ENCODE measurements around the gene MAP7.

MAP7 gene

DNA sequence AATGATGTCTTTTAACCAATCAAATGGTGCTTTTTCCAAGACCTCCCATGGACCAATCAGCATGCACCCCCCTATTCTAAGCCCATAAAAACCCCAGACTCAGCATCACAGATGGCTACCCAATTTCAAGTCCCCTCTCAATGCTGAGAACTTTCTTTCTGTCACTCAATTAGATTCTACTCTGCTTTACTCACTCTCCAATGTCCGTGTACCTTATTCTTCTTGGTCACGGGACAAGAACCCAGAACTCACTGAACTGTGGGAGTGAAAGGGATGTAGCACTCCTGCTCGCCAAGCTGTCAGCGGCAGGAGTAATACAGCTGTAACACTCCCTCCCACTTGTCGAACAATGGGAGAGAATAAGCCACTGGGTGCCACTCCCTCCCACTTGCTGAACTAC, 20.8 kb upstream of the MAP7 start:
- TF ChIP-seq GATA3 (IDR thresholded peaks at IDR 0.05; ENCODE audit: low read depth, low read length) (no peak), GATA2 (IDR thresholded peaks at IDR 0.05; ENCODE audit: low read depth, low read length) (no peak)

DNA sequence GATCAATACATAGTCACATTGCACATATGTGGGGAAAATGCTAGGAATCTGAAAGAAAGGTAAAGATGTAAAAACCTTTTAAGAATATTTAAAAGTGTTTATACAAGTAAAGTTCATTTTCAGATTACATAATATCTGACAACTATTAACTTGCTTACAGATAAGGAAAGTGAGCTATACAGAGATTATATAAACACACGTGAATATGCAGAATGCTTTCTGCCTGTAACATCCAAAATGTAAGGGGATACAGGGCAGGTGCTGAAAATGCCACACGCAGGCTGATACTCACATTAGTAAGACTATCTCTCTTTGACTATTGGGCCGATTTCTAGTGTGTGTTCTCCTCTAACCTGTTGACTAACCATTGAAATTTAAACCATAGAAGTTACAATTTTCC, 17.9 kb upstream of the MAP7 start:
- TF ChIP-seq GATA2 (IDR thresholded peaks at IDR 0.05; ENCODE audit: low read depth, low read length): no peak
- no peak for TF ChIP-seq GATA3 (IDR thresholded peaks at IDR 0.05; ENCODE audit: low read depth, low read length)

DNA sequence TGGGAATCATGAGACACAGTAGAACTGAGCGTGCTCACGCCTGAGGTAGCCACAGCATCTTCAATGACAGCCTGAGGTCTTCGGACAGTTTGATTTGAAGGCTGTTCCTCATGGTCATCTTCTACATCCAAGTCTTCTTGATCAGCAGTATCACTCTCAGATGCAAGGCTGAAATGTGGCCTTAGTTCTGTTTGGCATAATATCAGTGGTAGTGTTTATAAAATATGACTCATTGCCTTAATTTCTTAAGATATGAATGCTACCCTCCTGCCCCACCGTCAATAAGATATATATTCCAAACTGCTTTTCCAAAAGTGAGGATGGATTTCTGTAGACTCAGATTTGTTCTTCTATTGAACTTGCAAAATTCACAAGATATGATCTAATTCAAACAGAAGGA, 17.5 kb upstream of the MAP7 start:
- no peak for TF ChIP-seq GATA3 (IDR thresholded peaks at IDR 0.05; ENCODE audit: low read depth, low read length)
- TF ChIP-seq GATA2 (IDR thresholded peaks at IDR 0.05; ENCODE audit: low read depth, low read length): no peak

DNA sequence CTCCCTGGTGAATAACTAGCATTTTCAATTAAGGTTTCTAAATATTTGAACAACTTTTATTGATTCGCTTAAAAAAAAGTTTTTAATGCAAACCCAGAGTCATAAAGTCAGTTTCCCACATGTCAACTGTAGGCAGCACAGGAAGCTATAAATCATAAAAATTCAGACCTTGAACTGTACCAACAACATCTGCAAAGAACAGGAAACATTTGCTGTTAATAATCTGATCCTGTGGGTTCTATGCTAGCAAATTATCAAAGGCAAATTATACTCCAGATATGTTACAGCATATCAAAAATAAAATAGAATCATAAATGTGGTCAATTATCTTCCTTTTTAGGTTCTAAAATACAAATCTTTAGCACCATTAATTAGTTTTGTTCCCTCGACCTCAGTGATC, 16.6 kb upstream of the MAP7 start:
- TF ChIP-seq GATA2 (IDR thresholded peaks at IDR 0.05; ENCODE audit: low read depth, low read length) (no peak), GATA3 (IDR thresholded peaks at IDR 0.05; ENCODE audit: low read depth, low read length) (no peak)

DNA sequence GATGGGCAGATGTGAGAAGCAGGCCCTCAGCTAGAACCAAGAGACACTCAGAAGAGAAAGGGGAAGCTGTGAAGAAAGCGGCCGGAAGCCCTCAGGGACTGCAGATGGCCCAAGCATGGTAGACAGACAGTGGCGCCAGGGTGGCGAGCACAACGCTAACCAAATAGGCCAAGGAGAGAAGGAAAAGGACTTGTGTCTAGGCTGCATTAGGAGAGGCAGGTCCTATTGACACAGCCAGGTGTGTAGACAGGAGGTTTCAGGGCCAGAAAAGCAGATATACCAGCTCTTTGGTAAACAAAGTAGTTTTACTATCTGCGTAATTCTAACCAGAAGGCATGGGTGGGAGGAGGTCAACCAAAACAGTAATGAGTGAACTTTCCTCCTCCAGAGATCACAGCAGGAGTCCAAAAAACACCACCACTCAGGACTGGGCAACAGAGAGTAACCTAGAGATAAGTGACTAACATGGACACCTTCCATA, 15.8 kb upstream of the MAP7 start:
- TF ChIP-seq GATA3 (IDR thresholded peaks at IDR 0.05; ENCODE audit: low read depth, low read length): no peak
- no peak for TF ChIP-seq GATA2 (IDR thresholded peaks at IDR 0.05; ENCODE audit: low read depth, low read length)

DNA sequence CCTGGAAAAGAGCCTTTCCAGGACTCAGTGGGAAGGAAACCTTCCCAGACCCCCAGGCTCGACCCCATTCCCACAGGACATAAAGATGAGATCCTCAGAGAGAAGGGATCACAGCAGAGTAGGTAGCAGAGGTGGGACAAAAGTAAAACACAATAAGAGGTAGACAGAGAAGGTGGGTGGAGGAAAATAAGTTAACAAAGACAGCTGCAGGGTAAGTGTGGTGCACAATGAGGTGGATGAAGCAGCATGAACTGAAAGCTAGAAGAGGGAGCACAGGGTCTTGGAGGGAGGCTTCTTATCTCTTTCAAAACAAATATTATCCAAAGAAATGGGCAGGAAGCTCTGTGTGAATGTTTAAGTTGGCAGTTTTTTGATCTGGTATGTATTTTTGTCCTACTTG, 14.0 kb upstream of the MAP7 start:
- no peak for TF ChIP-seq GATA2 (IDR thresholded peaks at IDR 0.05; ENCODE audit: low read depth, low read length)
- TF ChIP-seq GATA3 (IDR thresholded peaks at IDR 0.05; ENCODE audit: low read depth, low read length): no peak

DNA sequence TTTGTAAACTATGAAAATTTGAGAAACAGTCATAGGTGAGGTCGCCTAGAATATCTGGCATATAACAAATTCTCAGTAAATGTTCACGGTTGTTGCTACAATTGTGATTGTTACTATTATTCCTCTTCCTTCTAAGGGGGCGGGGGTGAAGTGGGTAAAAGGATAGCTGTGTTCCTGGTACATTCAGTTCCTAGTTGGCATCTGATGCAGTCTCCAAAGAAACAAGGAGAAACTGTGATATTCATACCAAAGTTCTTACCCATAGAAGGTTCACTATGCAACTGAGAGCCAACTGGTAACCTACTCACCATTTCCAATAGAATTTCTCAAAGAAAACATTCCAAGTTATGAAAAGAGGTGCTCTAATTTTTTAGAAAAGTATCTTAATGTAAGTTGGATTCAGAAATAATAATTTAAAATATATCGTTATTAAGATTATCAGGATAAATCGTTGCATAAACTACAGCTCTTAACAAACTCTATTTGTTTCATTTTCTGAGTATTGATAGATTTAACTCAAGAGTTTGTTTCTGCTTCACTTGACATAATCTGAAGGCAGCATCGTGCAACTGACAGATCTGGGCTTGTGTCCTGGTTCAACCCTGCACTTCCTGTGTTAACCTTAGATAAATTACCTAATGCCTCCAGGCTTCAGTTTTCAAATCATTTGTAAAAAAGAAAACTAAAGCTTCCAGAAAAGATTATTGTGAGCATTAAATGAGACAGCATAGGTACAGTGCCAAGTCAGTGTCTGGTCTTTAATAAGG, 13.3 kb upstream of the MAP7 start:
- TF ChIP-seq GATA3 (IDR thresholded peaks at IDR 0.05; ENCODE audit: low read depth, low read length) (no peak), GATA2 (IDR thresholded peaks at IDR 0.05; ENCODE audit: low read depth, low read length) (no peak)

DNA sequence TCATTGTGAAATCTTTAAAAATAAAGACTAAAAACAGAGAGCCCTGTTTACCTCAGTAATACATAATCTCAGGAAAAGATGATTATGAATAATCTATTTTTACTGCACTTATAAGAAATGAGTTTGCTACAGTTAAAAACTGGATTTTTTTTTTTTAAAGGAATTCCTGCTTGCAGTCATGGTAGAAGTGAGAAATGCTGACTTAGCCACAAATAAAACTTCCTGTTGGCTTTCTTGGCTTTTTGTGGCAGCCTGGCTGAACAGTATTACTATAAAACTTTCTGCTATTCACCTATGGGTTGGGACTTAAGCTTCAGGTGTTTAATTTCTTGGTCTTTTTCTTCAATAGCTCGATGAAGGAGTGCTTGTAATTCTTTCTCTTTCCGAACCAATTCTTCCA, 12.0 kb upstream of the MAP7 start:
- TF ChIP-seq GATA2 (IDR thresholded peaks at IDR 0.05; ENCODE audit: low read depth, low read length) (no peak), GATA3 (IDR thresholded peaks at IDR 0.05; ENCODE audit: low read depth, low read length) (no peak)

DNA sequence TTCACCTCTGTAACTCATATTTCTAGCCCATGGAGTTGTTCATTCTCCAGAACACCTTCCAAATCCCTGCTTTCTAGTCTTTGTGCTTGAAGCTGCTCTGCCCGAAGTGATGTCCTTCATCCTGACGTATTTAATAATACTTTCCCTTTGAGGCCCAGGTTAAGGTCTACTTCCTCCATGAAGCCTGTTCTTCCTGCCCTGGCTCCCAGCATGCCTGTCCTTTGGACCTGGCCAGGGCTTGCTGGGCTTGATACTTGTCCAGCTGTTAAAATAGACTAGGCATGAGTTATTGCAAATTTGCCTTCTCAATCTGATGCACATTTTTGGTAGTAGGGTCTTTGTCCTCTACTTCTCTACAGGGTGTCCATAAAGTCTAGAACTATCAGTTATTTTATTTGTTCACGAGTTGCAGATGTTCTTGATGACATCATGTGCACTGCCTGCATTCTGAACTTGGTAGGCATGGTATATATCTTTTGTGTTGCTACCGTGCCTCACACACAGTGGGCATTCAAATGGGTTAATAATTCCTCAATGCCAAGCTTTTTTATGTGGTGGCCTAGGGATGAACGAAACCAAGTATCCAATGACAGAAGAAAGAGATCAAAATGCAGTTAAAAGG, 3.1 kb upstream of the MAP7 start:
- TF ChIP-seq GATA3 (IDR thresholded peaks at IDR 0.05; ENCODE audit: low read depth, low read length): no peak
- TF ChIP-seq GATA2 (IDR thresholded peaks at IDR 0.05; ENCODE audit: low read depth, low read length): no peak

DNA sequence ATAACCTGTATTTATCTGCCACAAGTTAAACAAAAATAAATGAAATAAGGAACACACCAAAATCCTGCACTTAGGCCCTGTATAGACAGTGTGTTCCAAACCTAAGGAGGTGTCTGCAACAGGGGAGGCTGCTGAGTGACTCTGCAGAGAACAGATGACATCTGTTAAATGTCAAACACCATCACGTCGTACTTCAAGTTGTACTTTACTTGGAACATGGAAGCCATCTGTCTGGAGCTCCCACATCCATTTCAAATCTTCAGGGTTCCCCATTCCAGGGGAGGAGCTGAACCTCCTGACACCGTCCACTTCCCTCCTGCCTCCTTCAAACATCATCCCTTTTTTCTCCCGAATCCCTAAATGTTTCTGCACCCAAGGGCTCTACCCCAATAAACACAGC, 1.8 kb upstream of the MAP7 start:
- no peak for TF ChIP-seq GATA3 (IDR thresholded peaks at IDR 0.05; ENCODE audit: low read depth, low read length)
- TF ChIP-seq GATA2 (IDR thresholded peaks at IDR 0.05; ENCODE audit: low read depth, low read length): no peak

DNA sequence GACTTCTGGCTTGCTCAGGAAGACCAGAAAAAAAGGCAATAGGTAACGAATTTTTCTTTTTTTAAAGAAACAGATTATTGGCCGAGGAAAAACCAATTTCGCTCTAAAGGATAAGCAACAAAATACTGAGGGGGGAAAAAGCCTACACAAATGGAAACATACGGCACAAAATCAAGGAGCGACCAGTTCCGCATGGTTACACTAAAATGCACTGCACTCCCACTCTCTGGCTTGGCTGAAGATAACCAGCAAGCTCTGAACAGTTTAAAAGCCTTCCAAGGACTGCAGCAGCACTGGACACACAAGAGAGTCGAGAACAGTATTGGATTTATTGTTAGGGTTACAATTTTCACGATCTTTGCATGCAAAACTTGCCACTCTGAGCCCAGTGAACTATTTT, 881 bp upstream of the MAP7 start:
- TF ChIP-seq GATA2 (IDR thresholded peaks at IDR 0.05; ENCODE audit: low read depth, low read length): no peak
- TF ChIP-seq GATA3 (IDR thresholded peaks at IDR 0.05; ENCODE audit: low read depth, low read length): no peak

DNA sequence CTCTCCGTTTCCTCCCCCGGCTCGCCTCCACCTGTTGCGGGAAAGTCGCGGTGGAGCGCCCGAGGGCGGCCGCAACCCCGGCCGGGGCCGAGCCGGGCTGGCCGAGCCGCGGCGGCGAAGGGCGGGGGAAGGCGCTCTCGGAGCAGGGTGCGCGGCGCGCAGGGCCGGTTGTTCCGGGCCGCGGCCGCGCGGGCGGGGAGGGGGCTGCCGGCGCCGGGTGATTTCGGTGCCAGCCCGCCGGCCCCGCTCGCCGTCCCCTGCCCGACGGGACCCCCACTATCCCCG, 235 bp downstream of the MAP7 start:
- TF ChIP-seq GATA3 (IDR thresholded peaks at IDR 0.05; ENCODE audit: low read depth, low read length) (no peak), GATA2 (IDR thresholded peaks at IDR 0.05; ENCODE audit: low read depth, low read length) (no peak)

DNA sequence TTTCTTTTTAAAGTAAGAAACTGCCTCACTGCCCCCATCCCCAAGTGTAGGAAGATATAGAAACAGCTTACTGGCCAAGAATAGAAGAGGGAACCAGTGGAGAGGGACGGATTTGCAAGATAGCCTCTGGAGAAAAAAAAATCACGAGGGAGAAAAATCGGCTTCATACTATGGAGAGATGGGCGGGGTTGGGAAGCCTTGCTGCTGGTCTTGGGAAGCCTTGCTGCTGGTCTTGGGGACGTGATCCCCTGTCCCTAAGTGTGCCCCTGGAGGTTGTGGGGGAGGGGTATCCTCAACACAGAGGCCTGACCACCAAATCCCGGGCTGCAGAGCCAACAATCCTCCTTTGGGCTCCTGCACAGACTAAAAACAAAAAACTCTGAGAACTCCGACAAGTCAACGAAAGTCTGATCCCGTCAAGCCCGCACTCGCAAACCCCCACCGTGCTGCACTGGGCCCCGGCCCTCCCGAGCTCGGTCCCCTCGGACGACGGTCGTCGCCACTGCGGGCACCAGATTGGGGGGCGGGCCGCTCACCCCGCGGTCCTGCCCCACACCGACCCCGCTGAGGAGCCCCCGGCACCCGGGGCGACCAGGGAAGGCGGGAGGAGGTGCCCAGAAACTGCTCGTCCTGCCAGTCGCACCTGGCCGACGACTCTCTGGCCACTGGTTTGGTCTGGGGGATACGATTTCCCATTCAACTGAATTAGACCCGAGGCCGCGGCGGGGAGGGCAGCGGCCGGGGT, 750 bp downstream of the MAP7 start:
- no peak for TF ChIP-seq GATA3 (IDR thresholded peaks at IDR 0.05; ENCODE audit: low read depth, low read length)
- TF ChIP-seq GATA2 (IDR thresholded peaks at IDR 0.05; ENCODE audit: low read depth, low read length): no peak

DNA sequence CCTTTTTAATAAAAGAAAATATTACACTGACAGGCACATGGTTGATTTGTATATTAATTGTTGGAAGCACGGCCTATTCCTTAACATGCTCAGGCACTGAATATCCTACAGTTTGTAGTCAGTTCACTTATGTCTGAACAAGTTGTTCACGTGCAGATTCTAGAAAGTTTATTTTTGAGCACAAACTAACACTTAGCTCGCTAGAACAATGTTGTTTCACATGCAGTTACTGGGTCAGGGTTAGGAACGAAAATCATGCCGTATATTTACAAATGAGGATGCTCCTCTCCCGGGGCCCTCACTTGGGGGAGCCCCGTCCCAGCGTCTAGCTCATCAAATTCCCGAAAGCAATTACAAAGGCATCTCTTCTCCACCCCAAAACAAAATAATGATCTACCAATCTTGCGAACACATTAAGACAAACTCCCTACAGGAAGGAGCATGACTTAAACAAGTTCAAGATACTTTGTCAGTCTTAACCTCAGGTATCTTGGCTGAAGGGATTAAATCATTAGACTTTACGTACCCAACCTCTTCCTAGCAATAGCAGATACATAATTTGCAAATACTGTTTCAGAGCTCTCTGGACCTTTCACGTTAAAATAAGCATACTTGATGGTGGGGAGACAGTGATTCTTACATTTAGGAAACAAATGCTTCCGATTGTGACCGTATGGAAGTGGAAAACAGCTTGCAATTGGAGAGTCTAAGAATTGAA, 1.5 kb downstream of the MAP7 start:
- TF ChIP-seq GATA3 (IDR thresholded peaks at IDR 0.05; ENCODE audit: low read depth, low read length): no peak
- TF ChIP-seq GATA2 (IDR thresholded peaks at IDR 0.05; ENCODE audit: low read depth, low read length): no peak
